Colonic mucosa (tissue), 4 donors: ENCODE results near the gene NRARP. TPM values are rescaled to one million over a fixed set of nuclear protein-coding genes. Genes with fewer than 3 reads are reported as not detected.

Source experiments
- DNase-seq: peaks from one replicate; pipeline ENCODE4 v3.0.0-alpha.2; 2020
- H3K27ac ChIP-seq: fragments of 200-600 bp; one replicate; pipeline ENCODE4 v1.8.0; 2021
- H3K27me3 ChIP-seq: fragments of 200-600 bp; one replicate; pipeline ENCODE4 v1.8.0; 2021
- H3K36me3 ChIP-seq: fragments of 200-600 bp; one replicate; pipeline ENCODE4 v1.8.0; 2021
- H3K4me1 ChIP-seq: fragments of 200-600 bp; one replicate; pipeline ENCODE4 v1.8.0; 2021; ENCODE audit warnings: mild to moderate bottlenecking
- H3K4me3 ChIP-seq: fragments of 200-600 bp; one replicate; pipeline ENCODE4 v1.8.0; 2021
- H3K9ac ChIP-seq, 2 donors: one replicate each; pipeline ENCODE4 v1.7.0; 2013; ENCODE audit warnings: control low read depth in 2 of 2, low read depth in 2 of 2, low read length in 2 of 2
- H3K9me3 ChIP-seq: fragments of 200-600 bp; one replicate; pipeline ENCODE4 v1.8.0; 2021
- CTCF ChIP-seq: fragments of 200-600 bp; IDR thresholded peaks from one replicate; pipeline ENCODE4 v1.8.0; 2022; ENCODE audit warnings: antibody characterized with exemption, mild to moderate bottlenecking
- intact Hi-C: fragments of 100-400 bp; cut with DNase I; formaldehyde crosslinking; loops from one replicate; pipeline ENCODE4 v1.14.1; 2022
- total RNA-seq, 2 donors: library from RNA; stranded (reverse); fragmentation: NEBNext Ultra II Directional in 1 of 2; extraction: Animal tissue kit (Norgen Biotek cat#: 25700) in 1 of 2; gene quantifications; one replicate each; pipeline ENCODE4 v1.2.1, GENCODE V29; 2021
- donor health status: healthy.
- donor health status: DM: no; HTN: no; CAD: no.
- donor health status: DM: no; HTN: no; CAD: no.

NRARP gene
- total RNA-seq, 2 donors from 2014 or later = 120 to 178 TPM

GRCh38 chr9:137306066-137306849 is 4.2 kb upstream of the NRARP start:
- DNase-seq = peak; percentile 38
- no peak for TF ChIP-seq CTCF
- Histone ChIP-seq H3K4me3 (peak overlapping the region; percentile 33), H3K36me3 (no peaks in the 10 kb centered on the region), H3K9ac (peak overlapping the region; percentile 78 to 96), H3K9me3 (no peaks in the 10 kb centered on the region), H3K27ac (peak overlapping the region; percentile 98), H3K27me3 (no peaks in the 10 kb centered on the region), H3K4me1 (peaks cover 46% of the 10 kb centered on the region)
- intact Hi-C loops = no loop called here

- intact Hi-C loops = no loop called here
- Histone ChIP-seq H3K36me3 (no peaks in the 10 kb centered on the region), H3K27ac (peak overlapping the region; percentile 98), H3K9ac (peak overlapping the region; percentile 78 to 96), H3K9me3 (no peaks in the 10 kb centered on the region), H3K4me3 (peak overlapping the region; percentile 33), H3K4me1 (peaks cover 46% of the 10 kb centered on the region), H3K27me3 (no peaks in the 10 kb centered on the region)
- DNase-seq = no peak
- no peak for TF ChIP-seq CTCF
These were observed 3.7 kb upstream of the NRARP start for GRCh38 chr9:137305798-137306065.

GRCh38 chr9:137305060-137305797 is 3.2 kb upstream of the NRARP start:
- peaks cover 43% of the 10 kb centered on the region for H3K4me1 ChIP-seq
- peak; percentile 88 for DNase-seq
- peak overlapping the region; percentile 98 for H3K27ac ChIP-seq
- H3K9ac ChIP-seq = peak overlapping the region; percentile 78 to 96
- intact Hi-C loops = no loop called here
- no peak for TF ChIP-seq CTCF
- no peaks in the 10 kb centered on the region for H3K27me3 ChIP-seq
- peak overlapping the region; percentile 33 for H3K4me3 ChIP-seq
- no peaks in the 10 kb centered on the region for H3K9me3 ChIP-seq
- no peaks in the 10 kb centered on the region for H3K36me3 ChIP-seq

GRCh38 chr9:137304383-137305059 is 2.5 kb upstream of the NRARP start:
- H3K27me3 ChIP-seq = no peaks in the 10 kb centered on the region
- DNase-seq = peak; percentile 53
- TF ChIP-seq CTCF = no peak
- H3K9ac ChIP-seq = peak overlapping the region; percentile 70 to 96
- H3K27ac ChIP-seq = peak overlapping the region; percentile 98
- peaks cover 41% of the 10 kb centered on the region for H3K4me1 ChIP-seq
- peak overlapping the region; percentile 54 for H3K4me3 ChIP-seq
- no peaks in the 10 kb centered on the region for H3K9me3 ChIP-seq
- intact Hi-C loops = loop anchor here (5.0 kb wide), 1 partner anchor 103 kb away; no protein-coding TSS in a partner anchor
- H3K36me3 ChIP-seq = no peaks in the 10 kb centered on the region

GRCh38 chr9:137303893-137304382 is 1.9 kb upstream of the NRARP start:
- Histone ChIP-seq H3K9me3 (no peaks in the 10 kb centered on the region), H3K27me3 (peaks cover 1% of the 10 kb centered on the region), H3K4me3 (peak overlapping the region; percentile 54), H3K36me3 (no peaks in the 10 kb centered on the region), H3K9ac (peak overlapping the region; percentile 70 to 96), H3K27ac (peak overlapping the region; percentile 98), H3K4me1 (peaks cover 41% of the 10 kb centered on the region)
- TF ChIP-seq CTCF = no peak
- intact Hi-C loops = loop anchor here (5.0 kb wide), 1 partner anchor 103 kb away; no protein-coding TSS in a partner anchor
- peak; percentile 45 for DNase-seq
